Stomach (tissue), 4 donors: ENCODE measurements around the gene HERPUD1.

Source experiments
- CTCF ChIP-seq, 7 experiments: fragments of 450-650 bp in 4 of 7; fragments of 200-600 bp in 3 of 7; sonication (generic) in 3 of 7; IDR thresholded peaks; one replicate each; pipeline ENCODE4 v1.5.1; 2016 to 2019; ENCODE audit warnings: antibody characterized with exemption in 7 of 7, control low read depth in 2 of 7, mild to moderate bottlenecking in 1 of 7
- EP300 ChIP-seq: sonication (generic); formaldehyde crosslinking; IDR thresholded peaks from one replicate; pipeline ENCODE4 v1.6.1; 2017; ENCODE audit warnings: antibody characterized with exemption
- POLR2A ChIP-seq, 4 donors: fragments of 450-650 bp; IDR thresholded peaks; one replicate each; pipeline ENCODE4 v1.6.1; 2016; ENCODE audit warnings: antibody characterized with exemption in 4 of 4, control low read depth in 2 of 4, mild to moderate bottlenecking in 1 of 4, moderate library complexity in 1 of 4
- POLR2AphosphoS5 ChIP-seq, 3 donors: sonication (generic); formaldehyde crosslinking; IDR thresholded peaks; one replicate each; pipeline ENCODE4 v1.6.1; 2016; ENCODE audit warnings: antibody characterized with exemption in 3 of 3

- TF ChIP-seq CTCF (IDR thresholded peaks at IDR 0.05) (no peak), EP300 (no peak), POLR2A (IDR thresholded peaks at IDR 0.05) (no peak), POLR2AphosphoS5 (IDR thresholded peaks at IDR 0.05) (no peak)
Observed at GRCh38 chr16:56898847-56899246, 33.1 kb upstream of the HERPUD1 start.
